Panc1 (cell line): ENCODE data around the gene CNDP1. TPM values are rescaled to one million over a fixed set of nuclear protein-coding genes. Genes with fewer than 3 reads are reported as not detected.

Experiments used
- ATAC-seq: fragments of 200-7000 bp; cut with Tn5 transposase; 2 replicates; pipeline ENCODE4 v1.9.1; 2020; ENCODE audit warnings: mild to moderate bottlenecking, moderate library complexity
- BruUV-seq: library from RNA; stranded (reverse); fragments of 400-500 nt; replicated peaks from 2 replicates; lab custom pipeline; 2021; lab: Mats Ljungman, UMichigan
- CTCF ChIA-PET: fragments of 300-600 bp; sonication (Branson Sonifier 250); formaldehyde crosslinking; loops from one replicate; lab custom pipeline; 2022; ENCODE audit warnings: antibody characterized with exemption; lab: Charles Lee
- POLR2A ChIA-PET: fragments of 300-600 bp; sonication (Branson Sonifier 250); formaldehyde crosslinking; loops from one replicate; lab custom pipeline; 2022; ENCODE audit warnings: antibody characterized with exemption; lab: Charles Lee
- DNase-seq: peaks from one replicate; pipeline ENCODE4 v3.0.0-alpha.2; 2010; ENCODE audit warnings: low read depth, low spot score
- H3K27ac ChIP-seq: 2 replicates; pipeline ENCODE4 v1.5.1; 2011; ENCODE audit warnings: mild to moderate bottlenecking, low read length, inconsistent platforms
- H3K27me3 ChIP-seq: fragments of 200-500 bp; sonication (Bioruptor generic); 2 replicates; pipeline ENCODE4 v1.6.0; 2014; ENCODE audit warnings: low read length, inconsistent platforms; ENCODE audit not compliant: control insufficient read depth, insufficient read depth
- H3K36me3 ChIP-seq: fragments of 200-500 bp; sonication (Bioruptor generic); 2 replicates; pipeline ENCODE4 v1.5.1; 2014; ENCODE audit warnings: inconsistent platforms, mild to moderate bottlenecking, low read length, moderate library complexity; ENCODE audit not compliant: control insufficient read depth, insufficient read depth
- H3K4me1 ChIP-seq: 2 replicates; pipeline ENCODE4 v1.5.1; 2011; ENCODE audit warnings: inconsistent platforms, mild to moderate bottlenecking, low read length, moderate library complexity; ENCODE audit not compliant: control insufficient read depth, insufficient read depth
- H3K4me3 ChIP-seq, 2 experiments: 2 replicates each; pipeline ENCODE4 v1.5.1; 2011 to 2012; ENCODE audit warnings: low read depth in 2 of 2, low read length in 2 of 2, mild to moderate bottlenecking in 2 of 2, inconsistent platforms in 1 of 2, moderate library complexity in 1 of 2
- H3K9me3 ChIP-seq: fragments of 200-500 bp; sonication (Bioruptor generic); 2 replicates; pipeline ENCODE4 v1.5.1; 2014; ENCODE audit warnings: low read depth, mild to moderate bottlenecking, inconsistent platforms, low read length, moderate library complexity; ENCODE audit not compliant: control insufficient read depth, insufficient read depth
- CTCF ChIP-seq: fragments of 450-650 bp; IDR thresholded peaks from 2 replicates; pipeline ENCODE4 v1.5.1; 2017; ENCODE audit warnings: mild to moderate bottlenecking
- POLR2AphosphoS5 ChIP-seq: IDR thresholded peaks from 2 replicates; pipeline ENCODE4 v1.6.1; 2012; ENCODE audit warnings: mild to moderate bottlenecking, low read depth, low read length, moderate library complexity
- REST ChIP-seq, 2 experiments: IDR thresholded peaks; 2 replicates each; pipeline ENCODE4 v1.6.1; 2011 to 2012; ENCODE audit warnings: low read depth in 2 of 2, control low read depth in 1 of 2, low read length in 1 of 2, mild to moderate bottlenecking in 1 of 2, moderate library complexity in 1 of 2; ENCODE audit not compliant: insufficient read depth in 1 of 2
- SIN3A ChIP-seq: IDR thresholded peaks from 2 replicates; pipeline ENCODE4 v1.6.1; 2012; ENCODE audit warnings: low read depth, mild to moderate bottlenecking, low read length, moderate library complexity, borderline replicate concordance; ENCODE audit not compliant: insufficient read depth
- TCF7L2 ChIP-seq: IDR thresholded peaks from 2 replicates; pipeline ENCODE4 v1.6.1; 2011; ENCODE audit warnings: mild to moderate bottlenecking, low read depth, low read length, inconsistent platforms
- in situ Hi-C: cut with HindIII; loops from 2 replicates; pipeline ENCODE4 v1.10.0; 2016; ENCODE audit warnings: low sequenced_read_pairs, low pct_unique_long_range_greater_than_20kb
- intact Hi-C: fragments of 100-400 bp; cut with micrococcal nuclease; formaldehyde crosslinking; loops from one replicate; pipeline ENCODE4 v1.10.0; 2022; ENCODE audit not compliant: unreplicated experiment
- total RNA-seq: library from RNA; stranded (reverse); gene quantifications from one replicate; pipeline ENCODE4 v1.2.1, GENCODE V29; 2021; ENCODE audit not compliant: unreplicated experiment

The CNDP1 gene
- total RNA-seq, 1 experiment from 2014 or later, result not detected

GRCh38 chr18:74493689-74494088 lies 40.6 kb upstream of the CNDP1 start:
- ATAC-seq, result peak; percentile 40
- TF ChIP-seq SIN3A, result no peak
- TF ChIP-seq CTCF, result peak; percentile 96
- H3K9me3 ChIP-seq, result no peaks in the 10 kb centered on the region
- H3K36me3 ChIP-seq, result no peaks in the 10 kb centered on the region
- intact Hi-C loops (loop anchor here (1.0 kb wide), 2 partner anchors 140 to 297 kb away; no protein-coding TSS in a partner anchor), in situ Hi-C loops (no loop called here)
- peaks cover 2% of the 10 kb centered on the region; the same call in 1 of the 2 replicates for H3K27me3 ChIP-seq
- BruUV-seq, result no TSS peak
- no peak overlapping the region for H3K4me3 ChIP-seq
- peak; percentile 62 for DNase-seq
- H3K27ac ChIP-seq, result no peak overlapping the region
- POLR2A ChIA-PET, result no interaction called here
- peaks cover 19% of the 10 kb centered on the region for H3K4me1 ChIP-seq
- CTCF ChIA-PET, result interaction anchor here (0.5 to 2.3 kb wide), 20 partner anchors 11 to 1159 kb away, joined by 3 to 74 read pairs (median 4); no protein-coding TSS in a partner anchor

- POLR2A ChIA-PET, result no interaction called here
- in situ Hi-C loops (no loop called here), intact Hi-C loops (no loop called here)
- ATAC-seq (no peak), DNase-seq (no peak)
- CTCF ChIA-PET, result no interaction called here
- Histone ChIP-seq H3K36me3 (no peaks in the 10 kb centered on the region), H3K9me3 (no peaks in the 10 kb centered on the region), H3K4me1 (peaks cover 27% of the 10 kb centered on the region), H3K4me3 (no peak overlapping the region), H3K27me3 (peaks cover 2% of the 10 kb centered on the region; the same call in 1 of the 2 replicates), H3K27ac (no peak overlapping the region)
- TF ChIP-seq TCF7L2 (no peak), SIN3A (no peak), CTCF (no peak), REST (IDR thresholded peaks at IDR 0.05; ENCODE audit: insufficient read depth in 1 of 2, low read depth in 2 of 2, low read length in 1 of 2) (no peak), POLR2AphosphoS5 (no peak)
- BruUV-seq, result no TSS peak
Measured at GRCh38 chr18:74494514-74494913, 39.8 kb upstream of the CNDP1 start.
